ENCODE results near the gene RPTOR.

RPTOR gene

GRCh38 chr17:81002409-81003361 lies 458.0 kb downstream of the RPTOR start:
- Mint-ChIP-seq H3K9me3 (no peaks in the 10 kb centered on the region), H3K4me3 (no peak overlapping the region), H3K36me3 (ENCODE audit: low read depth) (peaks cover 30% of the 10 kb centered on the region), H3K4me1 (ENCODE audit: low read depth) (peaks cover 41% of the 10 kb centered on the region), H3K27me3 (peaks cover 50% of the 10 kb centered on the region), H3K27ac (no peak overlapping the region)
- intact Hi-C loops (cut with micrococcal nuclease) = no loop called here

DNA sequence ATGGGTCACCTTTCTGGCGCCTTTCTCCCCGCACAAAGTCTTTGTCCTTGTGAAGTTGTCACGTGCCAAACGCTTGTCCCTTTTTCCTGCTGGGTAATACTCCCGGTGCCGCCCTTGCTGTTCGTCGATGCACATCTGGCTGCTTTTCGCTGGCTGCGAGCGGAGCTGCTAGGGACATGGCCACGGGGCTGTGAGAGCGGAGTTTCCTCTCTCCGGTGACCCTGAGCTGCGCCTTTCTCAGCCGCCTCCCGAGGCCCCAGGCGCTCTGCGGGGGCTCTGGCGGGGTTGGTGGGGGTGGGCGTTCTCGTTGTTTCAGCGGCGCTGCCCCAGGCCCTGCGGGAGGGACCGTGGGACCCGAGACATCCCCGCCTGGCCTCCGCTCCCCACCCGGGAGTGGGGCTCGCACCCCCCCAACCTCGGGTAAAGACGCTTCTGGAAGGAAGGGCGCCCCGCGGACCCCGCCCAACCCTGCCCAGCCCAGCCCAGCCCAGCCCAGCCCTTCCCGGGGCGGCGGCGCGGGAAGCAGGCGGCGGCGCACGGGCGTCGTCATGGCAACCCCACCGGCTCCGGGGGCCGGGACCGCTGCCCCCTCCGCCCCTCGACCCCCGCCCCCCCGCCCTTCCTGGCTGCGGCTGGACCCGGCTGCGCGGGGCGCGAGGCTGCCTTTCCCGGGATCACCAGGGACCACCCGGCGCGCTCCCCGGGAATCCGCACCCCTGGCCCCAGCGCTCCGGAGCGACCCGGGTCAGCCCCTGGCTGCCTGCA lies 459.3 kb downstream of the RPTOR start:
- H3K27ac Mint-ChIP-seq = peak overlapping the region; percentile 53
- H3K9me3 Mint-ChIP-seq = no peaks in the 10 kb centered on the region
- H3K36me3 Mint-ChIP-seq (ENCODE audit: low read depth) = peaks cover 18% of the 10 kb centered on the region
- H3K27me3 Mint-ChIP-seq = peaks cover 52% of the 10 kb centered on the region
- H3K4me3 Mint-ChIP-seq = peak overlapping the region; percentile 57
- peaks cover 43% of the 10 kb centered on the region for H3K4me1 Mint-ChIP-seq (ENCODE audit: low read depth)
- intact Hi-C loops (cut with micrococcal nuclease) = no loop called here

DNA sequence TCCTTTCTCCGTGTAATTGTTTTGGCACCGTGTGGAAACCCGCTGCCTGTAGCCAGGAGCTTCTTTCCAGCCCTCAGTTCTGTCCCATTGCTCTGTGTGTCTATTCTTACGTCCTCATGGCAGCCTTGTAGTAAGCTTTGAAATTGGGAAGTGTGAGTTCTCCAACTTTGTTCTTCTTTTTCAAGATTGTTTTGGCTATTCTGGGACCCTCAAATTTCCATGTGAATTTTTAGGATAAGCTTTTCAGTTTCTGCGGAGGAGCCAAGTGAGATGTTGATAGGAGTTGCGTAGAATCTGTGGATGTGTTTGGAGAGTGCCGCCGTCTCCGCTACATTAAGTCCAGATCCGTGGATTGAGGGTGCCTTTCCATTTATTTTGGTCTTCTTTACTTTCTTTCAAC lies 462.3 kb downstream of the RPTOR start:
- H3K4me3 Mint-ChIP-seq = no peak overlapping the region
- intact Hi-C loops (cut with micrococcal nuclease) = no loop called here
- H3K4me1 Mint-ChIP-seq (ENCODE audit: low read depth) = peaks cover 61% of the 10 kb centered on the region
- peaks cover 40% of the 10 kb centered on the region for H3K27me3 Mint-ChIP-seq
- peaks cover 14% of the 10 kb centered on the region for H3K9me3 Mint-ChIP-seq
- peaks cover 6% of the 10 kb centered on the region for H3K36me3 Mint-ChIP-seq (ENCODE audit: low read depth)
- H3K27ac Mint-ChIP-seq = no peak overlapping the region

DNA sequence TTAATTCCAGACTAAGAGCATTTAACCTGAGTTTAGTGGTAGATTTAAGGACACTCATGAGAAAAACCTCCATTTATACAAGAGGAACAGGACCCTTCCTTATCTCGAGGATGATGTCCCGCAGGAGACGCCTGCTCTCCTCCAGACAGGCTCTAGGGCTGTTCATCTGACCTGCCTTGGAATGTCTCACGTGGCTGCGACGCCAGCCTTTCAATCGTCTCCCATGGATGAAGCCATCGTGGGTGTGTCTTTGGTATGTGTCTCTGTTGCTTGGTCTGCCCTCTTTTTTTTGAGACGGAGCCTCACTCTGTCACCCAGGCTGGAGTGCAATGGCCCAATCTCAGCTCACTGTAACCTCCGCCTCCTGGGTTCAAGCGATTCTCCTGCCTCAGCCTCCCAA lies 463.5 kb downstream of the RPTOR start:
- intact Hi-C loops (cut with micrococcal nuclease) = no loop called here
- H3K4me3 Mint-ChIP-seq = no peak overlapping the region
- peaks cover 52% of the 10 kb centered on the region for H3K4me1 Mint-ChIP-seq (ENCODE audit: low read depth)
- no peak overlapping the region for H3K27ac Mint-ChIP-seq
- peaks cover 14% of the 10 kb centered on the region for H3K9me3 Mint-ChIP-seq
- H3K27me3 Mint-ChIP-seq = peaks cover 27% of the 10 kb centered on the region
- H3K36me3 Mint-ChIP-seq (ENCODE audit: low read depth) = peaks cover 6% of the 10 kb centered on the region

GRCh38 chr17:81009136-81009535 lies 464.5 kb downstream of the RPTOR start:
- peak overlapping the region; percentile 84 for H3K27ac Mint-ChIP-seq
- peak overlapping the region; percentile 32 for H3K4me3 Mint-ChIP-seq
- intact Hi-C loops (cut with micrococcal nuclease) = no loop called here
- peaks cover 44% of the 10 kb centered on the region for H3K4me1 Mint-ChIP-seq (ENCODE audit: low read depth)
- peaks cover 6% of the 10 kb centered on the region for H3K36me3 Mint-ChIP-seq (ENCODE audit: low read depth)
- peaks cover 14% of the 10 kb centered on the region for H3K9me3 Mint-ChIP-seq
- peaks cover 20% of the 10 kb centered on the region for H3K27me3 Mint-ChIP-seq

DNA sequence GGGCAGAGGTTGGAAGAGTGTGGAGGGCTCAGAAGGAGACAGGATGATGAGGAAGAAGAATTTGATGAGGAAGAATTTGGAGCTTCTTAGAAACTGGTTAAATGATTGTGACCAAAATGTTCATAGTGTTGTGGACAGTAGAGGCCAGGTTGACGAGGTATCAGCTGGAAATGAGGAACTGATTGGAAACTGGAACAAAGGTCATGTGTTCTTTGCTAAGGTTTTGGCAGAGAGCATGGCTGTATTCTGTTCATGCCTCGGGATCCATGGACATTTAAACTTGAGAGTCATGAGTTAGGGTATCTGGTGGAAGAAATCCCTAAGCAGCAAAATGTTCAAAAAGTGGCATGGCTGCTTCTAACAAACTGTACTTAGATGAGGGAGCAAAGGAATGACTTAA lies 466.3 kb downstream of the RPTOR start:
- peaks cover 14% of the 10 kb centered on the region for H3K9me3 Mint-ChIP-seq
- peaks cover 6% of the 10 kb centered on the region for H3K36me3 Mint-ChIP-seq (ENCODE audit: low read depth)
- no peak overlapping the region for H3K4me3 Mint-ChIP-seq
- peaks cover 37% of the 10 kb centered on the region for H3K4me1 Mint-ChIP-seq (ENCODE audit: low read depth)
- intact Hi-C loops (cut with micrococcal nuclease) = no loop called here
- H3K27ac Mint-ChIP-seq = no peak overlapping the region
- H3K27me3 Mint-ChIP-seq = peaks cover 7% of the 10 kb centered on the region

DNA sequence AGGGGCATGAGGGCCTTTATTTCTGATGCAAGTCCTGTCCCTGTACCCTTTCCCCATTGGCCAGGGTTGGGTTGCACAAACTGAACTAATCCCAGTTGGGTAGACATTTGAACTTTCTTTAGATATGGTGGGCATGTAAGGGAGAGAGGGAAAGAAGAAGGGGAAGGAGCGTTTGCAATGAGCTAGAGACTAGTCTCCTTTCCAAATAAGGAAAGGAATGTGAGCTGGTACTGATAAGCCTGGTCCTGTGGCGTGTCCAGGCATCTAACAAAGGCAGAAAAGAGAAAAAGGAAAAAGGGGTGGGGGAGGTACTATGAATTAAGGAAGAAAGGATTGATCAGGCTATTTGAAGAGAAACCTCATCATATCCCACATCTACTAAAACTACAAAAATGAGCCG lies 467.3 kb downstream of the RPTOR start:
- Mint-ChIP-seq H3K4me3 (no peak overlapping the region), H3K36me3 (ENCODE audit: low read depth) (peaks cover 6% of the 10 kb centered on the region), H3K9me3 (peaks cover 14% of the 10 kb centered on the region), H3K4me1 (ENCODE audit: low read depth) (peaks cover 32% of the 10 kb centered on the region), H3K27ac (no peak overlapping the region), H3K27me3 (peaks cover 6% of the 10 kb centered on the region)
- intact Hi-C loops (cut with micrococcal nuclease) = no loop called here

DNA sequence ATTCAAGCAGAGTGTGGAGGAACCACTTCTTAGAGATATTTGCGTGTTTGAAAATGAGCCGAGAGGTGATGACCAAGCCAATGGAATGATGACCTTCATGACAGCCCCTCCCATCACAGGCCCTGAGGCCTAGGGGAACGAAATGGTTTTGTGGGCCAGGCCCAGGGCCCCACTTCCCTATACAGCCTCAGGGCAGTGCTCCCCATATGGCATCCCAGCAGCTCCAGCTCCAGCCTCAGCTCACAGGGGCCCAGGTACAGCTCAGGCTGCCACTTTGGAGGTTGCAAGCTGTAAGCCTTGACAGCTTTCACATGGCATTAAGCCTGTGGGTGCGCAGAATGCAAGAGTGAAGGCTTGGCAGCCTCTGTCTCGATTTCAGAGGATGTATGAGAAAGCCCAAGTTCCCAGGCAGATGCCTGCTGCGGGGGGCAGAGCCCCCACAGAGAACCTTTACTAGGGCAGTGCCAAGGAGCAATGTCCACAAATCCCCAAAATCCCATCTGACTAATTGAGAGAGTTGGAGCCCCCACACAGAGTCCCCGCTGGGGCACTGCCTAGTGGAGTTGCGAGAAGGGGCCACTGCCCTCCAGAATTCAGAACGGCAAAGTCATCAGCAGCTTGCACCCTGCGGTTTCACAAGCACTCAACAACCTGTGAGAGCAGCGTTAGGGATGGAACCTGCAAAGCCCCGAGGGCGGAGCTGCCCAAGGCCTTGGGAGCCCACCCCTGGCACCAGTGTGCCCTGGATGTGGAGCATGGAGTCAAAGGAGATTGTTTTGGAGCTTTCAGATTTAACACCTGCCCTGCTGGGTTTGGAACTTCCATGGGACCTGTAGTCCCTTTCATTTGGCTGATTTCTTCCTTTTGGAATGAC lies 468.2 kb downstream of the RPTOR start:
- Mint-ChIP-seq H3K36me3 (ENCODE audit: low read depth) (peaks cover 6% of the 10 kb centered on the region), H3K4me1 (ENCODE audit: low read depth) (peaks cover 33% of the 10 kb centered on the region), H3K4me3 (no peak overlapping the region), H3K27me3 (peaks cover 6% of the 10 kb centered on the region), H3K27ac (no peak overlapping the region), H3K9me3 (peaks cover 14% of the 10 kb centered on the region)
- intact Hi-C loops (cut with micrococcal nuclease) = no loop called here

- Mint-ChIP-seq H3K27me3 (peaks cover 3% of the 10 kb centered on the region), H3K4me1 (ENCODE audit: low read depth) (peaks cover 42% of the 10 kb centered on the region), H3K27ac (no peak overlapping the region), H3K4me3 (no peak overlapping the region), H3K9me3 (peaks cover 14% of the 10 kb centered on the region), H3K36me3 (ENCODE audit: low read depth) (peaks cover 6% of the 10 kb centered on the region)
- intact Hi-C loops (cut with micrococcal nuclease) = no loop called here
These were observed 469.0 kb downstream of the RPTOR start for GRCh38 chr17:81013642-81014041.

DNA sequence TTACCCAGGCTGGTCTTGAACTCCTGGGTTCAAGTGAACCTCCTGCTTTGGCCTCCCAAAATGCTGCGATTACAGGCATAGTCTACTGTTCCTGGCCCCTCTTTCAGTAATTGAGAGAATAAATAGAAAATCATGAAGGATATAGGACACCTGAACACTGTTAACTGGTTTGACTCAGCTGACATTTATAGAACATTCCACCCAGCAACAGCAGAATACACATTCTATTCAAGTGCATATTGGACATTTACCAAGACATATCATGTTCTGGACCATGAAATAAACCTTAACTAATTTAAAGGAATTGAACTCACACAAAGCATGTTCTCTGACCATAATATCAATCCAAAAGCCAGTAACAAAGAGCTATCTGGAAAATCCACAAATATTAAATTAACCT lies 470.5 kb downstream of the RPTOR start:
- Mint-ChIP-seq H3K36me3 (ENCODE audit: low read depth) (peaks cover 6% of the 10 kb centered on the region), H3K4me3 (no peak overlapping the region), H3K9me3 (peaks cover 14% of the 10 kb centered on the region), H3K27ac (no peak overlapping the region), H3K27me3 (peaks cover 13% of the 10 kb centered on the region), H3K4me1 (ENCODE audit: low read depth) (peaks cover 39% of the 10 kb centered on the region)
- intact Hi-C loops (cut with micrococcal nuclease) = no loop called here
